ENCODE data around the gene CALCOCO2. TPM values are rescaled to one million over a fixed set of nuclear protein-coding genes. Genes with fewer than 3 reads are reported as not detected.

CALCOCO2 gene
- total RNA-seq, 1 donor, result 98.9 TPM

GRCh38 chr17:48873696-48874443 is 43.0 kb downstream of the CALCOCO2 start:
- DNase-seq (ENCODE audit: low read depth), result no peak
- no peak overlapping the region for H3K4me3 ChIP-seq (ENCODE audit: low read depth, low read length)
- TF ChIP-seq, protein P1, sequence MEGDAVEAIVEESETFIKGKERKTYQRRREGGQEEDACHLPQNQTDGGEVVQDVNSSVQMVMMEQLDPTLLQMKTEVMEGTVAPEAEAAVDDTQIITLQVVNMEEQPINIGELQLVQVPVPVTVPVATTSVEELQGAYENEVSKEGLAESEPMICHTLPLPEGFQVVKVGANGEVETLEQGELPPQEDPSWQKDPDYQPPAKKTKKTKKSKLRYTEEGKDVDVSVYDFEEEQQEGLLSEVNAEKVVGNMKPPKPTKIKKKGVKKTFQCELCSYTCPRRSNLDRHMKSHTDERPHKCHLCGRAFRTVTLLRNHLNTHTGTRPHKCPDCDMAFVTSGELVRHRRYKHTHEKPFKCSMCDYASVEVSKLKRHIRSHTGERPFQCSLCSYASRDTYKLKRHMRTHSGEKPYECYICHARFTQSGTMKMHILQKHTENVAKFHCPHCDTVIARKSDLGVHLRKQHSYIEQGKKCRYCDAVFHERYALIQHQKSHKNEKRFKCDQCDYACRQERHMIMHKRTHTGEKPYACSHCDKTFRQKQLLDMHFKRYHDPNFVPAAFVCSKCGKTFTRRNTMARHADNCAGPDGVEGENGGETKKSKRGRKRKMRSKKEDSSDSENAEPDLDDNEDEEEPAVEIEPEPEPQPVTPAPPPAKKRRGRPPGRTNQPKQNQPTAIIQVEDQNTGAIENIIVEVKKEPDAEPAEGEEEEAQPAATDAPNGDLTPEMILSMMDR (IDR thresholded peaks at IDR 0.05; ENCODE audit: insufficient read depth, low read depth, low read length), result no peak

- TF ChIP-seq, protein P1 (IDR thresholded peaks at IDR 0.05; ENCODE audit: insufficient read depth, low read depth, low read length), result peak; percentile 98
- peak; percentile 75 for DNase-seq (ENCODE audit: low read depth)
- no peak overlapping the region for H3K4me3 ChIP-seq (ENCODE audit: low read depth, low read length)
Observed at GRCh38 chr17:48878920-48879898, 48.4 kb downstream of the CALCOCO2 start.

DNA sequence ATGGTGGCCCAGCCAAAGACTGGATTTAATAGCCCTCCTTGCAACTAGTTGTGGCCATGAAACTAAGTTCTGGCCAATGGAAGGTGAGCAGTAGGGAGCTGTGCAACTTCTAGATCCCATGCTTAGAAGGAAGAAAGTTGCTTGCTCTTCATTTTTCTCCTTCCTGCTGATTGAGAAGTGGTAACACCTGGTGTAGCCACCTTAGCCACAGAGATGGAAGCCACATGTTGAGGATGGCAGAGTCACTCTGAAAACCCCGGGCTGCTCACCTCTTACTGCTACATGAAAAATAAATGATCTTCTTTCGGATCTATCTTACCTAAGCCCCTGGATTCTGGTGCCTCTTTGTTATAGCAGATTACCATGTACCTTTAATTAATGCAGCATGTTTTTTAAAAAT is 51.4 kb downstream of the CALCOCO2 start:
- no peak overlapping the region for H3K4me3 ChIP-seq (ENCODE audit: low read depth, low read length)
- DNase-seq (ENCODE audit: low read depth), result no peak
- TF ChIP-seq, protein P1 (IDR thresholded peaks at IDR 0.05; ENCODE audit: insufficient read depth, low read depth, low read length), result no peak

DNA sequence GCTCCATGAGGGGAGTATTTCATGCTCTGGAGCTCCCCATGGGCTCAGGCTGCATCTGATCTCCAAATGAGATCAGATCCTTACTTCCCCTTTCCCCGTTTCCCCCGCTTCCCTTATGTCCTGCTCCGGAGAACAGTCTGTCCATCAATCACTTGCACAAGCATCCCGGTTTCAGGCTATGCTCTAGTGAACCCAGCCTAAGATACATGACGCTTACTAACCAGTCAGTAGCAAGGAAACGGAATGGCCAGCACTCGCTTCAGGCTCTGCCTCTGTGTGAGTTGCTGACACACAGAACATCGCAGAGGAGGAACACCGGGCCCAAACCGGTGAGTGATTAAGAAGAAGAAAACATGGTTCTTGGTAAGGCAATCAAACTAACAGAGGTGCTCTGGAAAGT is 52.3 kb downstream of the CALCOCO2 start:
- TF ChIP-seq, protein P1 (IDR thresholded peaks at IDR 0.05; ENCODE audit: insufficient read depth, low read depth, low read length), result no peak
- no peak for DNase-seq (ENCODE audit: low read depth)
- no peak overlapping the region for H3K4me3 ChIP-seq (ENCODE audit: low read depth, low read length)

DNA sequence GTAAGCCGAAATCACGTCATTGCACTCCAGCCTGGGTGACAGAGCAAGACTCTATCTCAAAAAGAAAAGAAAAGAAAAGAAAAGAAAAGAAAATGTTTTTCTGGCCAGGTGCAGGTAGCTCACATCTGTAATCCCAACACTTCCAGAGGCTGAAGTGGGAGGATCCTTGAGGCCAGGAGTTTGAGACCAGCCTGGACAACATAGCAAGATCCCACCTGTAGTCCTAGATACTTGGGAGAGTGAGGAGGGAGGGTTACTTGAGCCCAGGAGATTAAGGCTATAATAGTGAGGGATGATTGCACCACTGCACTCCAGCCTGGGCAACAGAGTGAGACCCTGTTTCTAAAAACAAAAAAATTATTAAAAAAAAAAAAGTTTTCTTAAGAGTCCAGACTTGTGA is 59.3 kb downstream of the CALCOCO2 start:
- TF ChIP-seq, protein P1 (IDR thresholded peaks at IDR 0.05; ENCODE audit: insufficient read depth, low read depth, low read length), result no peak
- no peak overlapping the region for H3K4me3 ChIP-seq (ENCODE audit: low read depth, low read length)

DNA sequence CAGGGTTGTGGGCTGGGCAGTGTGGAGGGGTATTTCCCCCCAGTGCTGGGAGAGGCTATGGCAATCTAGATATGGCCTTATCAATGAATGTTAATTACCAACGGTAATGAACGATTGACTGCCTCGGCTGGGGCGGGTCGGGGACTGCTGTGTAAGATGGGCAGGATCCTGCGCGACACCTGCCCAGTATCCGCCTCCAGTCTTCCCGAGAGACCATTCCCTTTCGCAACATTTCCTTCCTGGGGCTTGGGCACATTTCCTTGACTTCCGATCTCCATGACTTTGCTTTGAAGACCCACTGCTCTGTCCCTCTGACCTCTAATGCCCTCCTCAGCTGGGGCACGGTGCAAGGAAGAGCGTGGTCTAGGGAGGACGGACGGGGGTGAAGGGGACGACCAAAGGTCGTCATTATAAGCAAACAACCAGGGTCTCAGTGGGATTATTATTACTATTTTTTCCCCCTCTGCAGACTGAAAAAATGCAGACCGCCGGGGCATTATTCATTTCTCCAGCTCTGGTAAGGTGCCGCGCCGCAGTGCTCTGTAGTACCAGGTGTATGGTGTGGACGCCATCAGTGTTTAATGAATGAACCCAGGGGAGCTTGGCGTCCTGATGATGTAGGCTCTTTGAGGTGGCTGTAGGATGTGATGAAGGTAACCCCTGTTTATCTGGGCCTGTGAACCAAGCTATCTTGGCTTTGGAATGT is 62.3 kb downstream of the CALCOCO2 start:
- peak; percentile 30 for DNase-seq (ENCODE audit: low read depth)
- H3K4me3 ChIP-seq (ENCODE audit: low read depth, low read length), result peak overlapping the region; percentile 99
- TF ChIP-seq, protein P1 (IDR thresholded peaks at IDR 0.05; ENCODE audit: insufficient read depth, low read depth, low read length), result no peak

More for the DNA sequence above, 59.3 kb downstream of the CALCOCO2 start:
- DNase-seq (ENCODE audit: low read depth), result no peak

All from fibroblast of villous mesenchyme (primary cell).